Measurements from ENCODE around the gene CIPC.

The CIPC gene

GRCh38 chr14:77071938-77072388 lies 26.1 kb upstream of the CIPC start:
- peak; percentile 2 for DNase-seq

DNA sequence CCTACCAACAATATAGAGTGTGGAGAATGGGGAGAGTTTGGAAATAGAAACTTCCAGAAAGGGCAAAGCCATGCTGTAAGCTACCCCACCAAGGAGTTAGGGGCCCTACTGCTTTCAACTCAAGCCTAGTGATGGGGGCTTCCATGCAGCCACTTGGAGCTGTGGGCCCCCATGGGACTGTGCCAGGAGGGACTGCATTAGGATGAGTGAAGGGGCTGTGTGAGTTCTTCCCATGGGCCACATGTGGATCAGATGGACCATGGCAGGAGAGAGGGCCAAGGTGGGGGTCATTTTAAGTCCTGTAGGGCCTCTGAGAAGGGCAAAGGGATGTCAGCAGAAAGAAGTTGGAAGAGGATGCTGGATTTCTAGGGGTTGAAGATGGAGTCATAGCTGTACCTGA lies 23.1 kb upstream of the CIPC start:
- no peak for DNase-seq

- DNase-seq, result no peak
These were observed 21.9 kb upstream of the CIPC start for GRCh38 chr14:77076113-77076631.

DNA sequence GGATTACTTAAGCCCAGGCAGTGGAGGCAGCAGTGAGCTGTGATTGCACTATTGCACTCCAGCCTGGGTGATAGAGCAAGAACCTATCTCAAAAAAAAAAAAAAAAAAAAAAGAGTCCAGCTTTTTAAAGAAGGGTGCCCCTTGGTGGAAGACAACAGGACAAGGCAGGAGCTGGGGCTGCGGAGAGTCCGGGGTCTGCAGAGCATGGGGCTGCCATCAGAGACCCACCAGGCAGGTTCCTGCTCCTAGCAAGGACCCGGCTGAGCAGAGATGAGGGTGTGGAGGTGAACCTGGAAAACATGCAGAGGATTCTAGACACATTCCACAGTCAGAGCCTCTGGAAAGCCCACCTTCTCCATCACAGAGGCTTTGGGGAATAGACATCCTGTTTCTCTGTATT lies 21.0 kb upstream of the CIPC start:
- no peak for DNase-seq

GRCh38 chr14:77082356-77082755 lies 15.7 kb upstream of the CIPC start:
- DNase-seq, result peak; percentile 5

- peak; percentile 3 for DNase-seq
These were observed 15.0 kb upstream of the CIPC start for GRCh38 chr14:77083082-77083481.

DNA sequence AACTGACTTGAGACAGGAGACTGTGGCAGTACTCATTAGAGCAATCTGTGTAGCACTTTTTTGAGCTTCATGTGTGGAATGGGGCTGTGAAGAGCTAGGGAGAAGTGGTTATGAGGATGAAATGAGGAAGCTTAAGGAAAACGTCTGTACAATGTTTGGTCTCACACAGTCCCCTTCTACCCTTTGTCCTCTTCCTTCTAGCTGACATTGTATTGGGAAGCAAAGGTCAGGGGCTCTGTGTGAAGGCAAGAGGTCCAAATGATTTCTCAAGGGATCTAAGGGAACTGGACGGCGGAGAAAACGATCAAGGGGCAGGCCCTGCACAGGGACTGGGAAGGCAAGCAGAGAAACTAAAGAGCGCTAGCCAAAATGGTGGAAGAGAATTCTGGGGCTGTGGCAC lies 13.1 kb upstream of the CIPC start:
- no peak for DNase-seq

DNA sequence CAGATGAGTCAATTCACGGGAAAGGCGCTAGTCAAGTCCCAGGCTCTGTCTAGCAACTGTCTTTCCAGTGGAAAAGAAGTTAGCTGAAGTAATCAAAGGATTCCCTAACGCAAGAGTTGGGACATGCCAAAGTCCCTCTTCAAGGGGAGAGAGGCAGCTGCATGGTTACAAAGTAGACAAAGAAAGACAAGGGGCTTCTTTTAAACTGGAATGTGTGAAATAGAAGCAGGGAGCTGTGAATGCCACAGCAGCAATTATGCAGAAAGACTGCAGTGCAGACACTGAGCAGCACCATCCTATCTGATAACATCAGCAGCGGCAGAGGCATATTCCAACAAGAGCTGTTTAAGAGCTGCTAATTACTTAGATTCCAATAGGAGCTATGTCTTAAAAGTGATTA lies 12.5 kb upstream of the CIPC start:
- DNase-seq, result no peak

DNA sequence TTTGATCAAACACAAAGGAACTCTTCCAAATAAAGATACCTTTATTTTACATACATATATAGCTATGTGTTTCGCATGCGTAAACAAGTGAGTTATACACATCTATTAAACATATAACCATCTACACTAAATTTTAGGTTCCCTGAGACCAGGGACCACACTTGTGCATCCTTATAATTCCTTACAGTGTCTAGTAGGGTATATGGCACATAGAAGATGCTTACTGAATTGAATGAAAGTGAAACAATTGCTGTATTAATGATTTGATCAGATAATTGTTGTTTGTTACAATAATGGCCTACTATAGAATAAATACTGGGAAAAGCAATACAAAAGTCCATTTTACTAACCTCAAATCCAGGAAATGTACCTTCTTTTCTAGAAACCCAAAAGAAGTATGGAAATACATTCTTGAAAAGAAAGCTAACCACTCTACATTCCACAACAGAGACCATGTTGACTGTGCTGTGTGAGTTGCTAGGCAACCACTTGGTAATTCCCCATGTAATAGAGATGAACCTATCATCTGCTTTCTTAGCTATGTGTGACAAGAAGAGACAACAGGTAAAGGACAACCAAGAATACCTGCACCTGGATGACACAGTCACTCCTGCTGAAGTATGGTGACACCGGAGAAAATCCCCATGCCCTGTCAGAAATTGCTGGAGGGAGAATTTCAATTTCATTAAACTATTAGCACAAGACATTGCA lies 11.9 kb upstream of the CIPC start:
- DNase-seq, result no peak

DNA sequence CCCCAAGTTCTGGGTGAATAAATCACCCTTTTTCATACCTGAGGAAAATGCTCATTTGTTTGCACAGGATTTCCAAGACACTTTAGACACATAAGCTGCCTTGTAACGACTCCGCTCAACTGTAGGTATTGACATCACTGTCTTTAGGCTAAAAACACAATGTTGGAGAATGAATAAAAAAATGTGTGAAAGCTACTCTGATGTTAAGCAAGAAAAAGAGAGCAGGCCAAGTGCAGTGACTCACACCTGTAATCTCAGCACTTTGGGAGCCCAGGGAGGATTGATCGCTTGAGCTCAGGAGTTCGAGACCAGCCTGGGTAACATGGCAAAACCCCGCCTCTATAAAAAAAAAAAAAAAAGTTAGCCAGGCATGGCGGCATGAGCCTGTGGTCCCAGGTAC lies 11.1 kb upstream of the CIPC start:
- no peak for DNase-seq

- DNase-seq, result no peak
These were observed 10.4 kb upstream of the CIPC start for GRCh38 chr14:77087631-77088030.

GRCh38 chr14:77088219-77088618 lies 9.8 kb upstream of the CIPC start:
- DNase-seq, result no peak

DNA sequence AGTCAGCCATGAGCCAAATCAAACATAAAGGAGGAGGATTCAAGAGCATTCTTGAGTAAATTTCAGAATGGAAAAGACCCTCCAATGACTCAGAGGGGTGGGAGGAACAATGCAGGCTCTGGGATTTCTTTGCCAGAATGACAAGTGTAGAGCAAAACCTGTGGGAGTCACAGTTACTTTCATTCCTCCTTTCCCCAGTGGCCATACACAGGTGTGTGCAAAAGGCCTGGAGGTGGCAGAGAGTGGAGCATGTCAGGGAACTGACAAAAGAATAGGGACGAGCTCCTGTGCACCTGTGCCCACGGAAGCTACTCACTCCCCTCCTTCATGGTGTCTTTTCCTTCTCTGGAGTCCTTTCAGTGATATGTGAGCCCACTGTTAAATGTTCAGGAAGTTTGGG lies 9.4 kb upstream of the CIPC start:
- DNase-seq, result no peak

- no peak for DNase-seq
These were observed 6.5 kb upstream of the CIPC start for GRCh38 chr14:77091518-77091917.

- no peak for DNase-seq
These were observed 5.4 kb upstream of the CIPC start for GRCh38 chr14:77092676-77093075.

GRCh38 chr14:77094672-77095284 lies 3.3 kb upstream of the CIPC start:
- peak; percentile 82 for DNase-seq

DNA sequence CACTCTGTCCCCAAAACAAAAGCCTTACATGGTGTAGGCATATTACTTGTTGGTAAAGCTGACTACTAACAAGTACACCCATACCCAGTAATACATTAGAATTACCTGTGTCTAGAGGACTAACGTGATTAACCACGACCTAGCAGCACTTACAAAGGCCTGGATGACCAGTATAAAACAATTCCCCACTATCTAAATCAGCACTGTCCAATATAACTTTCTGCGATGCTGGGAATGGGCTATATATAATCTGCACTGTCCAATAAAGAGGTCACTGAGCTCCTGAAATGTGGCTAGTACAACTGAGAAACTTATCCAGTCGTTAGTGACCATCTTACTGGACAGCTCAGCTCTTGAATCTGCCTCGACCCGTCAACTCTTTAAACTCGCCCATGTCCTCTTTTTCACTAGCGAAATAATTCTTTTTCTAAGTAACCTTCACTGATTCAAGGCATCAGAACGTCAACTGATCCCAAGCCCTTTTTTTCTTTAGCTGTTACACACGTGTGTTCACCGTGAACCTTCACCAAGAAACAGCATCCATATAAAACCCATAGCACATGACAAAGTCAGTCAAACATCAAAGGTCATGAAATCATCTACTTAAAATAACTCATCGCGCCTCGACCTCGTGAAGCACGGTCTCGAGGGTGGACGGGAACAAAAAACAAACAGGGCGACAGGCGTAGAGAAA lies 905 bp upstream of the CIPC start:
- peak; percentile 61 for DNase-seq

- DNase-seq, result no peak
These were observed 683 bp downstream of the CIPC start for GRCh38 chr14:77098529-77099353.

DNA sequence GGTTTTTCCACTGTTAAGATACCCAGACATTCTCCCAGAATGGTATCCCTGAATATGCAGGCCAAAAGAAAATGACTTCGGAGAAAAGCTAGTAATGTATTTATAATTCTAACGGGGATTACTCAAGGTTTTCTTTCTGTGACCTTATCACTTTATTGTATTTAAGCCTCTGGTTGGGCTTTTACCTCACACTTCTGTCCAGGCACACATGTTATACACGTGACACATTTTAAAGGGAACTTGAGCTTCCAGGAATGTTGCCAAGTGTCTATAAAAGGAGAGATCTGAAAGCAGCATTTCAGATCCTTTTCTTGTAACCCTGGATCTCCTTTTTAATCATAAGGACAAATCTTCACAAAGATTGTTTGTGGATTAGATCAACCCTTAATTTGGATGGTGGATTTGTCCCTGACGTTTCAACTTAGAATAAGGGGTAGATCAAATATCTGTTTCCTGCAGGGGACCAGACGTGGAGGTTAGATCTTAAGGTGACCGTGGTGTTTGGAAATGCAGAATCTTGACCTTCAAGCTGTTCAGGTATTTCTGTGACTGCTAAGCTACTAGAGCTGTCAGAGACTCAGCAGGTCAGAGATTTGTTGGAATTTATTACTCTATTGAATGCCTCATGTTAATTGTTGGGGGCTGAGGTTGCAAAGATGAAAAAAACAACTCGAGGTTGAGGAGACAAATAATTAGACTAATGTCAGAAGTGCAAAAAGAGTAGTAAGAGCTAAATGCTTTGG lies 1.5 kb downstream of the CIPC start:
- peak; percentile 79 for DNase-seq

GRCh38 chr14:77100961-77101360 lies 2.9 kb downstream of the CIPC start:
- DNase-seq, result no peak

- DNase-seq, result no peak
These were observed 4.1 kb downstream of the CIPC start for GRCh38 chr14:77102154-77102553.

GRCh38 chr14:77103475-77103874 lies 5.4 kb downstream of the CIPC start:
- no peak for DNase-seq

Data from OCI-M1 (cell line).